Activated CD8-positive, alpha-beta memory T cell treated with anti-CD3 and anti-CD28 coated beads for 1 hour (primary cell): ENCODE measurements around the gene TMEM108.

Source experiments
- DNase-seq, 2 donors: peaks; one replicate each; pipeline ENCODE4 v3.0.0-alpha.2; 2020; ENCODE audit warnings: low read depth in 1 of 2; ENCODE audit errors: extremely low read depth in 1 of 2

The TMEM108 gene

DNA sequence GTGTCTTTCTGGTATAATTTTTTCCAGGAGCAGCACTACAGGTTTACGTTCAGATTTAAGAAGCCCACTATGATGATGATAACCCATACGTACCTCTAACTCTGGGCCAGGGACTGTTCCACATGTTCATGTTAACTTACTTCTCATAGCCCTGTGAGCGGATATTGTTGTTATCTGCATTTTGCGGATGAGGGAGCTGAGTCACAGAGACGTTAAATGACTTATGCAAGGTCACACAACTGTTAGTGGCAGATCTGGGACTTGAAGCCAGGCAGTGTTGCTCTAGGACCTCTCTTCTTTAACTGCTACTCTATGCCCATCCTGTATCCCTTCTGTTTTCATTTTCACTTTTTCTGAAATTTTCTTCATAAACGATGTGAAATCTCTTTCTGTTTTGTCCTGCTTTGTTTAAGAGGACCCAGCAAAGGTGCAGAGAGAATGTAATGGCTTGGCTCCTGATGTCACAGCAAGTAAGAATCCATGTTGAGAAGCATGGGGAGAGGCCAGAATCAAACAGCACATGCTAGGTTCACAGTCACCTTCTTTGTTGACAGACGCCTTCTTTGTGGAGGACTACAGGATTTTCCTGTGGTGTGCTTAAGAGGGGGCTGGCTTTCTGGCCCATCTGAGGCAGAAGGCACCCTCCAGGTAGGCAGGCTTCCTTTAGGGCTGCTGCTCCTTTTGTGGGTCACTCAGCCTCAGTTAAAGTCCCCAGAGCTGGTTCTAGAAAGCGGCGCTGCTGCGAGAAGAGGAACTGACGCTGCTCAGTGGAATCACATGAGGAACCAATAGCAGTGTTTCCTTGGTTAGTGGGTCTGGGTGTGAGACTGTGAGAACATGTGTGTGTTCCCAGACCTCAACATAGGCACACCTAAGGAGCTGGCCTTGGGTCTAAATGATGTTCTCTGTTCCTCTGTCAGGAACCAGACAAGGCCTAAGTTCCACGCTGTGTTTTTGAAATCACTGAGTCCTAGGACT lies 121.6 kb downstream of the TMEM108 start:
- no peak for DNase-seq

DNA sequence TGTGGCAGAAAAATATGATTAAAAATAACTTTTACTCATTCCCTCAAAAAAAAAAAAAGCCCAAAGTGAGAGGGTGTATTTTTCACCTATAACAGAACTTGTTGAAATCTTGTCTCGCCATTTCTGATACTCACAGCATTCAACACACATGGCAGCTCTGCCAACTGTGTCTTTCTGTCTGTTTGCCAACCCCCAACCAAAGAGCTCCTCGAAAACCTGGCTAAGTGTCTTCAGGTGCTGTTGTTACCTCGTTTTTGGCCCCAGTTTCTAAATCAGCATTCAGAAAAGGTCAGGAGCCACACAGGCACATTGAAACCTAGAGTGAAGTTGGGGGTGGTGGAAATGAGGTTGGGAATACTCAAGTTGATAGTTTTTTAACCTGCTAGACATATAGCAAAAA lies 123.5 kb downstream of the TMEM108 start:
- no peak for DNase-seq

- no peak for DNase-seq
Observed at GRCh38 chr3:133162265-133162664, 124.1 kb downstream of the TMEM108 start.

GRCh38 chr3:133162670-133163305 lies 124.6 kb downstream of the TMEM108 start:
- no peak for DNase-seq

GRCh38 chr3:133167340-133168024 lies 129.3 kb downstream of the TMEM108 start:
- no peak for DNase-seq

DNA sequence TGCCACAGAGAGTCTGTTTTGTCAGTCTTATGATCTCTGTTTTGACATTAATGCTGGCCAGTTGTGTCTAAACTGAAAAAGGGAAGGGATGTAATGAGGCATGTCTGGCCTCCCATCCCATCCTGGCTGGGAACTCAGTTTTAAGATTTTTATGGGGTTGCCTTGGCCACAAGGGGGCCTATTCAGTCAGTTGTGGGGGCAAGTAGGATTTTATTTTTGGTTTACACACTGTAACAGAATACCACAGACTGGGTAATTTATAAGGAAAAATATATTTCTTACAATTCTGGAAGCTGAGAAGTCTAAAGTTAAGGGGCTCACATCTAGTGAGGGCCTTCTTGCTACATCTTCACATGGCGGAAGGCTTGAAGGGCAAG lies 129.8 kb downstream of the TMEM108 start:
- no peak for DNase-seq

DNA sequence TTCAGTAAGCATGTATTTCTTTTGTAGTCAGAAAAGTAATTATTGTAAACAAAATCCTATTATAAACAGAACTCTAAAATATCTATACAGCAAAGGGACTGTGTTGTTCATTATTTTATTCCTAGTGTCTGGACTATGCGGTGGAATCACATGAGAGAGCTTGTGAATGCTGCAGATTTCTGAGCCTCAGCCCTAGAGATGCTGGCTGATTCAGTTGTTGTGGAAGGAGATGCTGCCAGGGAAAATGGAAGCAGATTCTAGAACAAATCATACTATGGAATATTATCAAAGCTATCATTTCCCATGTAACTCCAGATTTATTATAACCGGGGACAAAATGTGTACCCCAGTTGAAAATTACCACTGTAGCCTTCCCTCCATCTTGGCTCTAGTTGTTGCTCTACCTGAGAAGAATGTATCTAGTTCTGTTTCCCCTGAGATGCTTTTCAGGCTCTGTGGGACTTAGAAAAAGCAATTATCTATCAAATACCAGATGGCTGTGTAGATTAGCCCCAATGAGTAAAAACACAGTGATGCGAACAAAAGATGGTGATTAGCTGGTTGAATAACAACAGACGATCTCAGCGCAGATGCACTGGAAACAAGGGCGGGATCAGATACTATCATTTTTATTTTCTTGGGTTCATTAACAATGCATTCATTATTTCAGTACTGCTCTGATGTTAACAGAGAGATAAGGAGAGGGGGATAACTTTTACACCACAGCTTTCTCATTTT lies 131.3 kb downstream of the TMEM108 start:
- no peak for DNase-seq

GRCh38 chr3:133171831-133172230 lies 133.6 kb downstream of the TMEM108 start:
- no peak for DNase-seq

DNA sequence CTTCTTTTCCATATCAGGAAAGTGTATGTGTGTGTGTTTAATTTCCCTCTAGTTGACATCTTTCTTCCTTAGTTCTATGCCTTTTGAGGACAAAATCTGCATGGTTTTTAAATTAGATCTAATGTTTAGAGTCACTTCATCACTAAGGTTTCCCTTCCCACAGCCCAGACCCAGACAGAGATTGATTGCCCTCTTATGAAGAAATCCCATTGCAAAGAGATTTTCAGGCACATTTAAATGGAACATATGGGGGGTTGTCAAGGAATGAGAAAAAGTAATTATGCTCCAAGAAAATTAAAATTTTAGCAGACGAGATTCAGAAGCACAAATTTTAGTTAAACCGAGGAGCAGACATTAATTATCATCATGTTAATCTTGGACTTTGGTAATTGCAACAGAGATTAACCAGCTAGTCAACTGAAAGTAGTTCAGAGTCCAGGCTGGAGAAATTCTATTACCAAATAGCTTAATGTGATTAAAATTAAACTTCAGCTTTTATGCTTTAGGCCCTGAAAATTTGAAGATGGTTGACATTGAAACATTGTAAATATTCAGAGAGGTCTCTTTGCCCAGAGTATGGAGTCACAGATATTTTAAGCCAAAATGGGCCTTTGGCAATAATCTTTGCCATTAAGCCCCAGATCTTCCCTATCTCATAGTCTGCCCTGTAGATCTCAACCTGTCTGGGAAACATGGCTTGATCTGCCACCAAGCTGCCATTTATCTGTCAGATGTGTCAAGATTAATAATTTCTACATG lies 143.4 kb downstream of the TMEM108 start:
- no peak for DNase-seq

GRCh38 chr3:133187870-133188379 lies 149.7 kb downstream of the TMEM108 start:
- DNase-seq = no peak

- DNase-seq = no peak
Observed at GRCh38 chr3:133188996-133189395, 150.8 kb downstream of the TMEM108 start.

DNA sequence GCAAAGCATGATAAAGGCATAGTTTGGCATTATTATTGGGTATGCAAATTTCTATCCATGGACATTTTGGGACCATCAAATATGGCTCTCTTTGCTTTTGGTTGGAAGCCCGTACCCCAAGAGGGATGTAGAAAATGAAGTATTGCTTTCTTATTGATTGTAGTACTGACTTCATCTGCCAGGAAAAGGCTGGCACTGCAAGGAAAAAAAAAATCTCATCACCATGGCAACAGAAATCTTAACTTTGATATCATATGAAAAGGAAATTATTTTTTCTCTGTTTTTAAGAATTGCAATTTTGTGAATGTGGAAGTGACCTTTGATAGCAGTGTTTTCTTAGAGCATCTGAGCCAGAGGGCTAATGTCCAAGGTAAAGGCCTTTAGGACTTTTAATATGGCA lies 151.7 kb downstream of the TMEM108 start:
- DNase-seq = no peak

GRCh38 chr3:133191818-133192217 lies 153.6 kb downstream of the TMEM108 start:
- no peak for DNase-seq

DNA sequence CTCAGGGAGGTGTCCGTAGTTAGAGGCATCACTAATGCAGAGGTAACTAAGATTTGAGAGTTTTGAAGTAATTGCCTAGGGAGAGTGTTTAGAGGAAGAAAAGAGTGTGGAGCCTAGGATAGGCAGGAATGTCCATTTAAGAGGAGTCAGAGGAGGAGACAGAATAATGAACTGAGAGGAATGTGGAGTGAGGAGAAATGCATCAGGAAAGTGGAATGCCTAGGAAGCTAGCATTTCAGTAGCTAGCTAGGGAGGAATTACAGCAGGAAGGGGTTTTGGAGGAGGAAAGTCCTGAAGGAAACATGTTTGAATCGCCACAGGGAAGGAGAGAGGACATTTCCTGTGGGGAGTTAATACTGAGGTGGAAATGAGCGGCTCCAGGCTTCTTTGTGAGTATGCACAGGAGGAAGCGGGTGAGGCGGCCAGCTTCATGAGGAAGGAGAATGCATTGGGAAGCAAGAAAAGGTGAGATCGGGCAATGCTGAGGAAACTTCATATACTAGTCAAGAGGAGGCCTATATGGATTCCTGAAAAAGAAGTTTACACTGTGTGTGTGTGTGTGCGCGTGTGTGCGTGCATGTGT lies 154.3 kb downstream of the TMEM108 start:
- DNase-seq = no peak

DNA sequence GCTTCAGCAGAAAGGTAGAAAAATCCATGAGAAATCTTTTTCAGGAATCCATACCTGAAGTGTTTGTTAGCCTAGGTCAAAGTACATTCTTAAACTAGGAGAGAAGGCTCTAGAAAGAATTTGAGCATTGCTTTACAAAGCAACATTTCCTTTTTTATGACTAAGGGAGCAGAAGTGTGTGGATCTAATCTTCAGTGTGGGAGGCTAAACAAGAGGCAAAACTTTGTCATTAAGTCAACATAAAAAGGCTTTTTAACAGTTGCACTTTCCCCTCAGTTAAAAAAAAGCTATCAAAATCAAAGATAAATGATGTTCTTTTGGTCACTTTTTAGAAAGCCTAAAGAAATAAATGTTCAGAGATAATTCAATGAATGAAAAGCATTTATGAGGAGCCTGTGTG lies 154.8 kb downstream of the TMEM108 start:
- DNase-seq = no peak

GRCh38 chr3:133196527-133196926 lies 158.3 kb downstream of the TMEM108 start:
- no peak for DNase-seq

- DNase-seq = no peak
Observed at GRCh38 chr3:133197619-133198018, 159.4 kb downstream of the TMEM108 start.

GRCh38 chr3:133206921-133207320 lies 168.7 kb downstream of the TMEM108 start:
- no peak for DNase-seq

- DNase-seq = no peak
Observed at GRCh38 chr3:133208184-133208583, 170.0 kb downstream of the TMEM108 start.
